GM23338 (cell line): Measurements from ENCODE around the gene CEBPG. TPM values are rescaled to one million over a fixed set of nuclear protein-coding genes. Genes with fewer than 3 reads are reported as not detected.

Source experiments
- ATAC-seq: fragments of 200-7000 bp; cut with Tn5 transposase; 3 replicates; pipeline ENCODE4 v1.9.1; 2020
- DNase-seq: peaks from one replicate; pipeline ENCODE4 v3.0.0-alpha.2; 2015; ENCODE audit warnings: low spot score
- H2AFZ ChIP-seq: fragments of 200-600 bp; sonication (generic); 2 replicates; pipeline ENCODE4 v1.8.0; 2016; ENCODE audit warnings: antibody characterized with exemption, mild to moderate bottlenecking, moderate library complexity
- H3F3A ChIP-seq: fragments of 200-600 bp; sonication (generic); replicated peaks from 2 replicates; pipeline ENCODE4 v1.8.0; 2017; ENCODE audit warnings: antibody characterized with exemption, mixed run types, low read depth
- H3K27ac ChIP-seq: fragments of 200-600 bp; sonication (generic); 2 replicates; pipeline ENCODE4 v1.6.1; 2016; ENCODE audit warnings: low read depth
- H3K27me3 ChIP-seq: fragments of 200-600 bp; sonication (generic); 2 replicates; pipeline ENCODE4 v1.8.0; 2016; ENCODE audit warnings: mild to moderate bottlenecking, mixed run types, moderate library complexity; ENCODE audit not compliant: insufficient read depth
- H3K36me3 ChIP-seq: fragments of 200-600 bp; sonication (generic); 2 replicates; pipeline ENCODE4 v1.8.0; 2016; ENCODE audit warnings: mild to moderate bottlenecking; ENCODE audit not compliant: insufficient read depth
- H3K4me1 ChIP-seq: fragments of 200-600 bp; sonication (generic); 2 replicates; pipeline ENCODE4 v1.8.0; 2016; ENCODE audit warnings: mild to moderate bottlenecking, moderate library complexity; ENCODE audit not compliant: insufficient read depth
- H3K4me2 ChIP-seq: fragments of 200-600 bp; sonication (generic); 2 replicates; pipeline ENCODE4 v1.7.1; 2017; ENCODE audit warnings: mixed run types
- H3K4me3 ChIP-seq: fragments of 200-600 bp; sonication (generic); 2 replicates; pipeline ENCODE4 v1.6.1; 2016; ENCODE audit warnings: mixed run types
- H3K79me2 ChIP-seq: fragments of 200-600 bp; sonication (generic); replicated peaks from 2 replicates; pipeline ENCODE4 v1.8.0; 2017; ENCODE audit warnings: mild to moderate bottlenecking; ENCODE audit not compliant: insufficient read depth
- H3K9me2 ChIP-seq: fragments of 200-600 bp; sonication (generic); 2 replicates; pipeline ENCODE4 v1.8.0; 2017; ENCODE audit not compliant: insufficient read depth
- H4K20me1 ChIP-seq: fragments of 200-600 bp; sonication (generic); replicated peaks from 2 replicates; pipeline ENCODE4 v1.8.0; 2017; ENCODE audit warnings: mild to moderate bottlenecking; ENCODE audit not compliant: insufficient read depth
- H3K27ac Mint-ChIP-seq: 2 replicates; pipeline ENCODE4 v1.8.0; 2020; ENCODE audit warnings: inconsistent platforms, mild to moderate bottlenecking, moderate library complexity, mixed read lengths
- H3K27me3 Mint-ChIP-seq: 3 replicates; pipeline ENCODE4 v1.8.0; 2022; ENCODE audit warnings: low read depth, mild to moderate bottlenecking, moderate library complexity, mixed read lengths, inconsistent platforms; ENCODE audit not compliant: insufficient read depth, poor library complexity
- H3K36me3 Mint-ChIP-seq: 3 replicates; pipeline ENCODE4 v1.8.0; 2021; ENCODE audit warnings: low read depth, mild to moderate bottlenecking, inconsistent platforms, moderate library complexity, mixed read lengths
- H3K4me1 Mint-ChIP-seq: 3 replicates; pipeline ENCODE4 v1.8.0; 2020; ENCODE audit warnings: mild to moderate bottlenecking, inconsistent platforms, mixed read lengths
- H3K4me3 Mint-ChIP-seq: 3 replicates; pipeline ENCODE4 v1.8.0; 2021; ENCODE audit warnings: moderate library complexity, mild to moderate bottlenecking, inconsistent platforms, mixed read lengths
- H3K9me3 Mint-ChIP-seq: 3 replicates; pipeline ENCODE4 v1.8.0; 2020; ENCODE audit warnings: moderate library complexity, mild to moderate bottlenecking, inconsistent platforms, mixed read lengths
- CREB1 ChIP-seq: fragments of 250-450 bp; sonication (Bioruptor Pico); IDR thresholded peaks from 2 replicates; pipeline ENCODE4 v1.5.0; 2020; ENCODE audit warnings: low read depth, mild to moderate bottlenecking, moderate library complexity
- EZH2 ChIP-seq: fragments of 200-600 bp; sonication (generic); IDR thresholded peaks from one replicate; pipeline ENCODE4 v1.8.0; 2017; ENCODE audit warnings: antibody characterized with exemption, mild to moderate bottlenecking, low read depth; ENCODE audit not compliant: unreplicated experiment
- EZH2phosphoT487 ChIP-seq: fragments of 200-600 bp; sonication (generic); IDR thresholded peaks from one replicate; pipeline ENCODE4 v1.8.1; 2018; ENCODE audit warnings: antibody characterized with exemption; ENCODE audit not compliant: unreplicated experiment
- JUNB ChIP-seq: IDR thresholded peaks from one replicate; pipeline ENCODE4 v1.6.1; 2016; ENCODE audit warnings: antibody characterized with exemption; ENCODE audit not compliant: unreplicated experiment
- NANOG ChIP-seq: IDR thresholded peaks from 2 replicates; pipeline ENCODE4 v1.6.1; 2016; ENCODE audit warnings: antibody characterized with exemption, borderline replicate concordance
- POLR2AphosphoS5 ChIP-seq: IDR thresholded peaks from 2 replicates; pipeline ENCODE4 v1.6.1; 2016; ENCODE audit warnings: antibody characterized with exemption, low read depth
- STAT1 ChIP-seq: IDR thresholded peaks from one replicate; pipeline ENCODE4 v1.6.1; 2016; ENCODE audit warnings: antibody characterized with exemption; ENCODE audit not compliant: unreplicated experiment
- ZNF114 ChIP-seq: fragments of 250-450 bp; sonication (Bioruptor Pico); IDR thresholded peaks from 2 replicates; pipeline ENCODE4 v1.5.0; 2020; ENCODE audit warnings: mild to moderate bottlenecking, moderate library complexity
- ZNF331 ChIP-seq: fragments of 250-450 bp; sonication (Bioruptor Pico); IDR thresholded peaks from 2 replicates; pipeline ENCODE4 v1.5.0; 2020; ENCODE audit warnings: low read depth, mild to moderate bottlenecking, moderate library complexity
- ZNF462 ChIP-seq: fragments of 250-450 bp; sonication (Bioruptor Pico); IDR thresholded peaks from 2 replicates; pipeline ENCODE4 v1.5.0; 2020; ENCODE audit warnings: mild to moderate bottlenecking, moderate library complexity
- polyA plus RNA-seq: library from polyadenylated mRNA; unstranded; fragments of >200 nt; fragmentation: Nextera tagmentation; extraction: Ambion mirVana; gene quantifications from 2 replicates; pipeline ENCODE4 v1.2.1, GENCODE V29; 2016
- total RNA-seq: library from RNA; depleted of rRNA; stranded (reverse); fragments of >200 nt; shearing (Covaris generic); gene quantifications from 2 replicates; pipeline ENCODE4 v1.2.3, GENCODE V29; 2014
- TF ChIP-seq, protein P1 (sequence below), 2 experiments: fragments of 200-600 bp in 1 of 2; sonication (generic) in 1 of 2; conservative IDR thresholded peaks; 2 replicates each; pipeline versions ENCODE4 v1.5.1 to v1.6.1; 2016 to 2017; ENCODE audit warnings: antibody characterized with exemption in 2 of 2, low read depth in 2 of 2, mild to moderate bottlenecking in 2 of 2, moderate library complexity in 1 of 2
- TF ChIP-seq, protein P2 (sequence below): IDR thresholded peaks from 2 replicates; pipeline ENCODE4 v1.6.1; 2016; ENCODE audit warnings: antibody characterized with exemption
- TF ChIP-seq, protein P3 (sequence below): IDR thresholded peaks from one replicate; pipeline ENCODE4 v1.6.1; 2018; ENCODE audit warnings: antibody characterized with exemption; ENCODE audit not compliant: unreplicated experiment

The CEBPG gene
- total and polyA plus RNA-seq, 2 experiments from 2014 or later, result 25.9 to 50.2 TPM

DNA sequence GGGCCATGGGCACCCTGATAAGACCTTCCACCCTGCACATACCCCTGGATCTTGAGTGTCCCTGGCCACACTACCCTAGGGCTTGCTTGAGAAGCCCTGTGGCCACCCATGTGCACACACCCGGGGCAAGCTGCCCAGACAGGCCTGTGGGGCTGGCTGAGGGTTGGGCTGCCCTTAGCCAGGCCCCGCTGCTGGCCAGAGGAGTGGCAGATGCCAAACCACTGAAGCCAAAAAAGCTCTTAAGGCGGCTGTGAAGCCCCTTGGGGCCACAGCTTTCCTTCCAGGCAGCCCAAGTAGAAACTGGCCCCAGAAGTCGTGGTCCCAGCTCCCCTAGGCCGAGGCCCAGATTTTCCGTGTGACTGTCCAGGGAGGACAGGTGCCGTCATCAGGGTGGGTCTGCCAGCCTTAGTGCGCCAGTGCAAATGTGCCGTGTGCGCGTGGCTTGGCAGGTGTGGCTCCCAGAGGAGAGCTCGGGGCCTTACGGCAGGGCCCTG is 14.8 kb downstream of the CEBPG start:
- Histone ChIP-seq H3K4me2 (no peak overlapping the region), H3K27ac (no peak overlapping the region), H3K4me3 (no peak overlapping the region), H4K20me1 (peaks cover 35% of the 10 kb centered on the region), H3K27me3 (no peaks in the 10 kb centered on the region), H3K79me2 (peaks cover 34% of the 10 kb centered on the region), H3K4me1 (no peaks in the 10 kb centered on the region), H3K9me2 (no peaks in the 10 kb centered on the region), H3F3A (0 out of 2 replicates have a peak, but pooled peaks cover 5% of the 10 kb centered on the region), H3K36me3 (no peaks in the 10 kb centered on the region), H2AFZ (no peak overlapping the region)
- H3K27me3 Mint-ChIP-seq, result peaks cover 2% of the 10 kb centered on the region
- ATAC-seq (no peak), DNase-seq (no peak)
- H3K36me3 Mint-ChIP-seq, result peaks cover 3% of the 10 kb centered on the region; the same call in 1 of the 3 replicates
- no peaks in the 10 kb centered on the region for H3K9me3 Mint-ChIP-seq
- no peak overlapping the region for H3K4me3 Mint-ChIP-seq
- H3K4me1 Mint-ChIP-seq, result peaks cover under 1% of the 10 kb centered on the region; the same call in 2 of the 3 replicates
- no peak overlapping the region for H3K27ac Mint-ChIP-seq
- TF ChIP-seq, protein P1, sequence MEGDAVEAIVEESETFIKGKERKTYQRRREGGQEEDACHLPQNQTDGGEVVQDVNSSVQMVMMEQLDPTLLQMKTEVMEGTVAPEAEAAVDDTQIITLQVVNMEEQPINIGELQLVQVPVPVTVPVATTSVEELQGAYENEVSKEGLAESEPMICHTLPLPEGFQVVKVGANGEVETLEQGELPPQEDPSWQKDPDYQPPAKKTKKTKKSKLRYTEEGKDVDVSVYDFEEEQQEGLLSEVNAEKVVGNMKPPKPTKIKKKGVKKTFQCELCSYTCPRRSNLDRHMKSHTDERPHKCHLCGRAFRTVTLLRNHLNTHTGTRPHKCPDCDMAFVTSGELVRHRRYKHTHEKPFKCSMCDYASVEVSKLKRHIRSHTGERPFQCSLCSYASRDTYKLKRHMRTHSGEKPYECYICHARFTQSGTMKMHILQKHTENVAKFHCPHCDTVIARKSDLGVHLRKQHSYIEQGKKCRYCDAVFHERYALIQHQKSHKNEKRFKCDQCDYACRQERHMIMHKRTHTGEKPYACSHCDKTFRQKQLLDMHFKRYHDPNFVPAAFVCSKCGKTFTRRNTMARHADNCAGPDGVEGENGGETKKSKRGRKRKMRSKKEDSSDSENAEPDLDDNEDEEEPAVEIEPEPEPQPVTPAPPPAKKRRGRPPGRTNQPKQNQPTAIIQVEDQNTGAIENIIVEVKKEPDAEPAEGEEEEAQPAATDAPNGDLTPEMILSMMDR (conservative IDR thresholded peaks at IDR 0.05; ENCODE audit: low read depth in 2 of 2), result no peak
- TF ChIP-seq, protein P2, sequence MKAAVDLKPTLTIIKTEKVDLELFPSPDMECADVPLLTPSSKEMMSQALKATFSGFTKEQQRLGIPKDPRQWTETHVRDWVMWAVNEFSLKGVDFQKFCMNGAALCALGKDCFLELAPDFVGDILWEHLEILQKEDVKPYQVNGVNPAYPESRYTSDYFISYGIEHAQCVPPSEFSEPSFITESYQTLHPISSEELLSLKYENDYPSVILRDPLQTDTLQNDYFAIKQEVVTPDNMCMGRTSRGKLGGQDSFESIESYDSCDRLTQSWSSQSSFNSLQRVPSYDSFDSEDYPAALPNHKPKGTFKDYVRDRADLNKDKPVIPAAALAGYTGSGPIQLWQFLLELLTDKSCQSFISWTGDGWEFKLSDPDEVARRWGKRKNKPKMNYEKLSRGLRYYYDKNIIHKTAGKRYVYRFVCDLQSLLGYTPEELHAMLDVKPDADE, result no peak
- TF ChIP-seq ZNF331 (CRISPR knock-in tag) (no peak), ZNF462 (CRISPR knock-in tag) (no peak), EZH2phosphoT487 (no peak), POLR2AphosphoS5 (no peak), STAT1 (no peak), CREB1 (CRISPR knock-in tag) (no peak), NANOG (no peak), ZNF114 (CRISPR knock-in tag) (no peak), EZH2 (no peak), JUNB (no peak)
- TF ChIP-seq, protein P3, sequence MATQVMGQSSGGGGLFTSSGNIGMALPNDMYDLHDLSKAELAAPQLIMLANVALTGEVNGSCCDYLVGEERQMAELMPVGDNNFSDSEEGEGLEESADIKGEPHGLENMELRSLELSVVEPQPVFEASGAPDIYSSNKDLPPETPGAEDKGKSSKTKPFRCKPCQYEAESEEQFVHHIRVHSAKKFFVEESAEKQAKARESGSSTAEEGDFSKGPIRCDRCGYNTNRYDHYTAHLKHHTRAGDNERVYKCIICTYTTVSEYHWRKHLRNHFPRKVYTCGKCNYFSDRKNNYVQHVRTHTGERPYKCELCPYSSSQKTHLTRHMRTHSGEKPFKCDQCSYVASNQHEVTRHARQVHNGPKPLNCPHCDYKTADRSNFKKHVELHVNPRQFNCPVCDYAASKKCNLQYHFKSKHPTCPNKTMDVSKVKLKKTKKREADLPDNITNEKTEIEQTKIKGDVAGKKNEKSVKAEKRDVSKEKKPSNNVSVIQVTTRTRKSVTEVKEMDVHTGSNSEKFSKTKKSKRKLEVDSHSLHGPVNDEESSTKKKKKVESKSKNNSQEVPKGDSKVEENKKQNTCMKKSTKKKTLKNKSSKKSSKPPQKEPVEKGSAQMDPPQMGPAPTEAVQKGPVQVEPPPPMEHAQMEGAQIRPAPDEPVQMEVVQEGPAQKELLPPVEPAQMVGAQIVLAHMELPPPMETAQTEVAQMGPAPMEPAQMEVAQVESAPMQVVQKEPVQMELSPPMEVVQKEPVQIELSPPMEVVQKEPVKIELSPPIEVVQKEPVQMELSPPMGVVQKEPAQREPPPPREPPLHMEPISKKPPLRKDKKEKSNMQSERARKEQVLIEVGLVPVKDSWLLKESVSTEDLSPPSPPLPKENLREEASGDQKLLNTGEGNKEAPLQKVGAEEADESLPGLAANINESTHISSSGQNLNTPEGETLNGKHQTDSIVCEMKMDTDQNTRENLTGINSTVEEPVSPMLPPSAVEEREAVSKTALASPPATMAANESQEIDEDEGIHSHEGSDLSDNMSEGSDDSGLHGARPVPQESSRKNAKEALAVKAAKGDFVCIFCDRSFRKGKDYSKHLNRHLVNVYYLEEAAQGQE, result no peak
